K562 (cell line): ENCODE results near the gene ANXA3.

Experiments
- BDP1 ChIP-seq: IDR thresholded peaks from 3 replicates; pipeline ENCODE4 v1.6.1; 2011; ENCODE audit not compliant: insufficient read length, insufficient read depth
- CBX2 ChIP-seq: fragments of 200-600 bp; sonication (generic); IDR thresholded peaks from one replicate; pipeline ENCODE4 v1.6.1; 2012; ENCODE audit warnings: mild to moderate bottlenecking, low read length, inconsistent platforms; ENCODE audit not compliant: insufficient read depth, poor library complexity, severe bottlenecking
- CTCF ChIP-seq, 3 experiments: IDR thresholded peaks in 2 of 3; conservative IDR thresholded peaks in 1 of 3; 2 replicates each; pipeline ENCODE4 v1.5.1; 2011 to 2012; ENCODE audit warnings: low read length in 3 of 3, mild to moderate bottlenecking in 3 of 3, control low read depth in 2 of 3, improper control_type of control experiment in 1 of 3, inconsistent platforms in 1 of 3, low read depth in 1 of 3, mixed read lengths in 1 of 3, moderate library complexity in 1 of 3; ENCODE audit not compliant: insufficient read depth in 2 of 3
- GABPA ChIP-seq: fragments of 200-800 bp; sonication (Bioruptor generic); conservative IDR thresholded peaks from 2 replicates; pipeline ENCODE4 v1.6.1; 2016; ENCODE audit warnings: low read depth, missing genetic modification characterization, missing compliant biosample characterization
- JUN ChIP-seq, 2 experiments: sonication (generic) in 1 of 2; formaldehyde crosslinking in 1 of 2; IDR thresholded peaks; 2 replicates each; pipeline versions ENCODE4 v1.6.1 to v1.8.0; 2012 to 2022; ENCODE audit warnings: borderline replicate concordance in 2 of 2, mild to moderate bottlenecking in 2 of 2, improper control_type of control experiment in 1 of 2, low read depth in 1 of 2, low read length in 1 of 2, missing genetic modification reagents in 1 of 2
- MEF2A ChIP-seq: IDR thresholded peaks from 2 replicates; pipeline ENCODE4 v1.6.1; 2011; ENCODE audit warnings: low read depth, mild to moderate bottlenecking, low read length, moderate library complexity; ENCODE audit not compliant: control insufficient read depth
- SIN3A ChIP-seq, 2 experiments: fragments of 150-350 bp in 1 of 2; IDR thresholded peaks; 2 replicates each; pipeline ENCODE4 v1.6.1; 2011 to 2016; ENCODE audit warnings: borderline replicate concordance in 2 of 2, low read depth in 2 of 2, low read length in 2 of 2, mild to moderate bottlenecking in 2 of 2, moderate library complexity in 2 of 2; ENCODE audit not compliant: control insufficient read depth in 1 of 2
- SIRT6 ChIP-seq: IDR thresholded peaks from one replicate; pipeline ENCODE4 v1.6.1; 2012; ENCODE audit warnings: low read depth, mild to moderate bottlenecking, control low read depth, inconsistent platforms, low read length, moderate library complexity
- STAT5A ChIP-seq: IDR thresholded peaks from 2 replicates; pipeline ENCODE4 v1.6.1; 2012; ENCODE audit warnings: low read length, inconsistent platforms, borderline replicate concordance
- TF ChIP-seq, protein P1 (sequence below): fragments of 450-650 bp; formaldehyde crosslinking; IDR thresholded peaks from 2 replicates; pipeline ENCODE4 v1.4.0; 2020; ENCODE audit warnings: mild to moderate bottlenecking, mixed read lengths
- TF ChIP-seq, protein P2 (sequence below): sonication (generic); formaldehyde crosslinking; IDR thresholded peaks from 2 replicates; pipeline ENCODE4 v1.8.1; 2023; ENCODE audit warnings: mild to moderate bottlenecking, missing genetic modification reagents

GRCh38 chr4:78603384-78603783, 51.8 kb downstream of the ANXA3 start:
- no peak for TF ChIP-seq BDP1
- no peak for TF ChIP-seq STAT5A
- no peak for TF ChIP-seq GABPA (tag)
- TF ChIP-seq SIRT6: no peak
- TF ChIP-seq CBX2: no peak
- TF ChIP-seq, protein P1, sequence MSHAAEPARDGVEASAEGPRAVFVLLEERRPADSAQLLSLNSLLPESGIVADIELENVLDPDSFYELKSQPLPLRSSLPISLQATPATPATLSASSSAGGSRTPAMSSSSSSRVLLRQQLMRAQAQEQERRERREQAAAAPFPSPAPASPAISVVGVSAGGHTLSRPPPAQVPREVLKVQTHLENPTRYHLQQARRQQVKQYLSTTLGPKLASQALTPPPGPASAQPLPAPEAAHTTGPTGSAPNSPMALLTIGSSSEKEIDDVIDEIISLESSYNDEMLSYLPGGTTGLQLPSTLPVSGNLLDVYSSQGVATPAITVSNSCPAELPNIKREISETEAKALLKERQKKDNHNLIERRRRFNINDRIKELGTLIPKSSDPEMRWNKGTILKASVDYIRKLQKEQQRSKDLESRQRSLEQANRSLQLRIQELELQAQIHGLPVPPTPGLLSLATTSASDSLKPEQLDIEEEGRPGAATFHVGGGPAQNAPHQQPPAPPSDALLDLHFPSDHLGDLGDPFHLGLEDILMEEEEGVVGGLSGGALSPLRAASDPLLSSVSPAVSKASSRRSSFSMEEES (CRISPR knock-in tag): no peak
- TF ChIP-seq MEF2A: no peak
- TF ChIP-seq SIN3A (IDR thresholded peaks at IDR 0.05; ENCODE audit: borderline replicate concordance in 2 of 2, control insufficient read depth in 1 of 2, low read depth in 2 of 2, low read length in 2 of 2): no peak
- TF ChIP-seq, protein P2, sequence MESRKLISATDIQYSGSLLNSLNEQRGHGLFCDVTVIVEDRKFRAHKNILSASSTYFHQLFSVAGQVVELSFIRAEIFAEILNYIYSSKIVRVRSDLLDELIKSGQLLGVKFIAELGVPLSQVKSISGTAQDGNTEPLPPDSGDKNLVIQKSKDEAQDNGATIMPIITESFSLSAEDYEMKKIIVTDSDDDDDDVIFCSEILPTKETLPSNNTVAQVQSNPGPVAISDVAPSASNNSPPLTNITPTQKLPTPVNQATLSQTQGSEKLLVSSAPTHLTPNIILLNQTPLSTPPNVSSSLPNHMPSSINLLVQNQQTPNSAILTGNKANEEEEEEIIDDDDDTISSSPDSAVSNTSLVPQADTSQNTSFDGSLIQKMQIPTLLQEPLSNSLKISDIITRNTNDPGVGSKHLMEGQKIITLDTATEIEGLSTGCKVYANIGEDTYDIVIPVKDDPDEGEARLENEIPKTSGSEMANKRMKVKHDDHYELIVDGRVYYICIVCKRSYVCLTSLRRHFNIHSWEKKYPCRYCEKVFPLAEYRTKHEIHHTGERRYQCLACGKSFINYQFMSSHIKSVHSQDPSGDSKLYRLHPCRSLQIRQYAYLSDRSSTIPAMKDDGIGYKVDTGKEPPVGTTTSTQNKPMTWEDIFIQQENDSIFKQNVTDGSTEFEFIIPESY (CRISPR knock-in tag): no peak
- no peak for TF ChIP-seq CTCF (IDR thresholded peaks at IDR 0.05 in 2 of 3, conservative IDR thresholded peaks at IDR 0.05 in 1 of 3; ENCODE audit: insufficient read depth in 2 of 3, low read depth in 1 of 3, low read length in 3 of 3)
- TF ChIP-seq JUN (IDR thresholded peaks at IDR 0.05; ENCODE audit: borderline replicate concordance, low read depth, low read length): no peak
- TF ChIP-seq JUN (CRISPR knock-in tag; IDR thresholded peaks at IDR 0.05; ENCODE audit: borderline replicate concordance): no peak
